SK-N-SH (cell line): ENCODE measurements around the gene ZBTB7B. TPM values are rescaled to one million over a fixed set of nuclear protein-coding genes. Genes with fewer than 3 reads are reported as not detected.

ENCODE experiments used
- CTCF ChIA-PET: fragments of 300-600, 350-600 bp; formaldehyde crosslinking; extraction: SDS; loops from one replicate; lab custom pipeline; 2021; lab: Yijun Ruan, JAX
- POLR2A ChIA-PET: fragments of 350-600 bp; sonication (Branson Sonifier 250); formaldehyde crosslinking; extraction: SDS; loops from one replicate; lab custom pipeline; 2020; ENCODE audit warnings: antibody characterized with exemption, inconsistent platforms; lab: Yijun Ruan, JAX
- DNase-seq: peaks from one replicate; pipeline ENCODE4 v3.0.0; 2012
- H2AFZ ChIP-seq: fragments of 200-600 bp; sonication (generic); 2 replicates; pipeline ENCODE4 v1.8.1; 2016; ENCODE audit warnings: antibody characterized with exemption, mild to moderate bottlenecking, low read depth
- H3F3A ChIP-seq: fragments of 200-600 bp; sonication (generic); replicated peaks from 2 replicates; pipeline ENCODE3; 2016; ENCODE audit warnings: antibody characterized with exemption, mild to moderate bottlenecking; ENCODE audit not compliant: insufficient read depth
- H3K27ac ChIP-seq, 2 experiments: fragments of 200-500 bp in 1 of 2; fragments of 200-600 bp in 1 of 2; sonication (Bioruptor generic) in 1 of 2; sonication (generic), shearing (Covaris generic) in 1 of 2; 2 replicates each; pipeline versions ENCODE4 v1.5.1 to v1.6.1; 2014 to 2016; ENCODE audit warnings: low read depth in 2 of 2, inconsistent platforms in 1 of 2, low read length in 1 of 2, mild to moderate bottlenecking in 1 of 2, mixed read lengths in 1 of 2
- H3K27me3 ChIP-seq: fragments of 200-600 bp; sonication (generic), shearing (Covaris generic); 2 replicates; pipeline ENCODE4 v1.6.1; 2016; ENCODE audit warnings: mixed run types; ENCODE audit not compliant: insufficient read depth
- H3K36me3 ChIP-seq, 2 experiments: fragments of 200-500 bp in 1 of 2; fragments of 200-600 bp in 1 of 2; sonication (Bioruptor generic) in 1 of 2; sonication (generic) in 1 of 2; replicated peaks in 1 of 2; 2 replicates each; pipeline versions ENCODE3 to v1.5.1; 2014 to 2016; ENCODE audit warnings: low read length in 1 of 2, mild to moderate bottlenecking in 1 of 2; ENCODE audit not compliant: insufficient read depth in 2 of 2, control insufficient read depth in 1 of 2
- H3K4me1 ChIP-seq, 2 experiments: fragments of 200-500 bp in 1 of 2; fragments of 200-600 bp in 1 of 2; sonication (Bioruptor generic) in 1 of 2; sonication (generic), shearing (Covaris generic) in 1 of 2; 2 replicates each; pipeline versions ENCODE4 v1.5.1 to v1.6.1; 2014 to 2016; ENCODE audit warnings: low read depth in 1 of 2, low read length in 1 of 2, mixed run types in 1 of 2; ENCODE audit not compliant: insufficient read depth in 2 of 2, control insufficient read depth in 1 of 2
- H3K4me2 ChIP-seq: fragments of 200-600 bp; sonication (generic), shearing (Covaris generic); 2 replicates; pipeline ENCODE4 v1.6.1; 2017; ENCODE audit warnings: mixed run types
- H3K4me3 ChIP-seq, 2 experiments: fragments of 200-500 bp in 1 of 2; fragments of 200-600 bp in 1 of 2; sonication (Bioruptor generic) in 1 of 2; sonication (generic), shearing (Covaris generic) in 1 of 2; 2 replicates each; pipeline versions ENCODE4 v1.5.1 to v1.8.1; 2014 to 2016; ENCODE audit warnings: low read depth in 2 of 2, inconsistent platforms in 1 of 2, low read length in 1 of 2, mild to moderate bottlenecking in 1 of 2, mixed read lengths in 1 of 2, moderate library complexity in 1 of 2
- H3K79me2 ChIP-seq: fragments of 200-600 bp; sonication (generic); 2 replicates; pipeline ENCODE4 v1.8.1; 2017; ENCODE audit warnings: mild to moderate bottlenecking; ENCODE audit not compliant: insufficient read depth
- H3K9ac ChIP-seq: fragments of 200-600 bp; sonication (generic); 2 replicates; pipeline ENCODE4 v1.6.1; 2017; ENCODE audit warnings: mixed run types
- H3K9me2 ChIP-seq: fragments of 200-600 bp; sonication (generic); 2 replicates; pipeline ENCODE4 v1.6.1; 2017; ENCODE audit warnings: mixed run types
- H3K9me3 ChIP-seq: fragments of 200-600 bp; sonication (generic); 2 replicates; pipeline ENCODE4 v1.6.1; 2017; ENCODE audit warnings: mixed run types, mild to moderate bottlenecking, moderate library complexity
- H4K20me1 ChIP-seq: fragments of 200-600 bp; sonication (generic); 2 replicates; pipeline ENCODE4 v1.6.1; 2017; ENCODE audit warnings: mild to moderate bottlenecking, mixed run types; ENCODE audit not compliant: insufficient read depth
- CHD2 ChIP-seq: fragments of 150-350 bp; IDR thresholded peaks from 2 replicates; pipeline ENCODE4 v1.6.1; 2018; ENCODE audit warnings: low read length; ENCODE audit not compliant: partially characterized antibody
- FOSL2 ChIP-seq: IDR thresholded peaks from 2 replicates; pipeline ENCODE4 v1.4.0; 2012; ENCODE audit warnings: low read depth, mild to moderate bottlenecking, moderate library complexity, borderline replicate concordance
- FOXM1 ChIP-seq: IDR thresholded peaks from 2 replicates; pipeline ENCODE4 v1.4.0; 2012; ENCODE audit warnings: low read depth, mild to moderate bottlenecking
- MEF2A ChIP-seq: IDR thresholded peaks from 2 replicates; pipeline ENCODE4 v1.4.0; 2012; ENCODE audit warnings: low read depth, borderline replicate concordance
- REST ChIP-seq: IDR thresholded peaks from 2 replicates; pipeline ENCODE4 v1.6.1; 2012; ENCODE audit warnings: mild to moderate bottlenecking, low read depth, low read length, moderate library complexity
- RFX5 ChIP-seq: IDR thresholded peaks from 2 replicates; pipeline ENCODE4 v1.6.1; 2012; ENCODE audit warnings: mild to moderate bottlenecking, improper control_type of control experiment, low read length
- SMC3 ChIP-seq: IDR thresholded peaks from 2 replicates; pipeline ENCODE4 v1.6.1; 2012; ENCODE audit warnings: low read depth, low read length, improper control_type of control experiment
- TCF12 ChIP-seq: IDR thresholded peaks from 2 replicates; pipeline ENCODE4 v1.4.0; 2012
- WGBS: methylation state at CpG from one replicate; pipeline ENCODE4 v1.1.6; 2017; ENCODE audit warnings: low lambda C conversion rate; 5-methylcytosine and 5-hydroxymethylcytosine counted together
- polyA plus RNA-seq, 3 experiments: library from polyadenylated mRNA; depleted of rRNA; stranded (reverse); fragments of >200 nt; gene quantifications; 2 replicates each; pipeline ENCODE4 v1.2.3, GENCODE V29; 2012
- TF ChIP-seq, protein P1 (sequence below): IDR thresholded peaks from 2 replicates; pipeline ENCODE4 v1.4.0; 2012; ENCODE audit warnings: low read depth

ZBTB7B gene
- polyA plus RNA-seq, 1 of the 3 experiments (the other 2 are of a cell fraction) = 15.7 TPM

- TF ChIP-seq REST (no peak), RFX5 (no peak), TCF12 (no peak)
- TF ChIP-seq, all 33 proteins: peak for 0
Measured at GRCh38 chr1:155009742-155010141, 7.1 kb downstream of the ZBTB7B start (continued).

GRCh38 chr1:155010211-155010918 is 7.8 kb downstream of the ZBTB7B start:
- ChIA-PET POLR2A (interaction anchor here (1.4 kb wide), 1 partner anchor 12 kb away, joined by 4 read pairs; no protein-coding TSS in a partner anchor), CTCF (interaction anchor here (0.8 to 9.3 kb wide), 7 partner anchors 10 to 164 kb away, joined by 3 to 149 read pairs (median 4); partner anchors contain the start of genes ADAM15, PYGO2 and ZBTB7B)
- H3K9ac ChIP-seq = no peak overlapping the region
- no peaks in the 10 kb centered on the region for H3K27me3 ChIP-seq
- TF ChIP-seq FOXM1 (no peak), MEF2A (no peak), FOSL2 (no peak), CHD2 (no peak), SMC3 (no peak)
- TF ChIP-seq, protein P1, sequence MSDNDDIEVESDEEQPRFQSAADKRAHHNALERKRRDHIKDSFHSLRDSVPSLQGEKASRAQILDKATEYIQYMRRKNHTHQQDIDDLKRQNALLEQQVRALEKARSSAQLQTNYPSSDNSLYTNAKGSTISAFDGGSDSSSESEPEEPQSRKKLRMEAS = no peak
- WGBS = 85% methylated on average over 11 of the region's 11 CpGs
- H3K4me1 ChIP-seq = peaks cover 0 to 14% of the 10 kb centered on the region in 2 experiments; a peak in 2 of 4 replicates
- no peak overlapping the region for H3K27ac ChIP-seq
- no peaks in the 10 kb centered on the region for H3K9me2 ChIP-seq
- no peaks in the 10 kb centered on the region for H3F3A ChIP-seq
- H3K4me3 ChIP-seq = no peak overlapping the region
- H3K36me3 ChIP-seq = peaks cover 0 to 18% of the 10 kb centered on the region in 2 experiments
- peaks cover 6% of the 10 kb centered on the region for H3K79me2 ChIP-seq
- peaks cover 3% of the 10 kb centered on the region; the same call in 1 of the 2 replicates for H4K20me1 ChIP-seq
- no peak overlapping the region for H3K4me2 ChIP-seq
- no peak for DNase-seq
- no peak overlapping the region for H2AFZ ChIP-seq
- H3K9me3 ChIP-seq = no peaks in the 10 kb centered on the region

DNA sequence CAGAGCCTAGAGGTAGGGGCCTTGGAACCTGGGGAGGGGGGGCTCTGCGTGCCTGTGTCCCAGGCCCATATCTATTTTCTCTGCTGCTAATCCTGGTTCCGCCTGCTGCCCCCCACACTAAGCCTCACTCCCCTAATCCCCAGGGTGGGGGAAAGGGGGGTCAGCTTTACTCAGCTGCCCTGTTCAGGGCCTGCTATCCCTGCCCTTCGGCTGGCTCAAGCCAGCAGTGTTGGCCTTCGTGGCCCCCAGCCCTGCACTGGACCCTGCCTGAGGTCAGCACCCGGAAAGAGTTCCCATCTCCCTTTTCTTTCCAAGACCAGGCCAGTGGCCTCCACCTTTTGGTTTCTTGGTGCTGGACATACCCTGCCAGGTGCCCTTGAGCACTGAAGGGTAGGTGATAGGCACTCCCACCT is 8.4 kb downstream of the ZBTB7B start:
- no peak for DNase-seq
- Histone ChIP-seq H3K79me2 (peaks cover 5% of the 10 kb centered on the region), H3K9me3 (no peaks in the 10 kb centered on the region), H3K27ac (no peak overlapping the region), H4K20me1 (peaks cover 3% of the 10 kb centered on the region; the same call in 1 of the 2 replicates), H3F3A (no peaks in the 10 kb centered on the region), H3K4me2 (no peak overlapping the region), H3K4me3 (no peak overlapping the region), H3K36me3 (peaks cover 0 to 17% of the 10 kb centered on the region in 2 experiments), H2AFZ (no peak overlapping the region), H3K4me1 (peaks cover 0 to 12% of the 10 kb centered on the region in 2 experiments; a peak in 1 of 4 replicates), H3K9me2 (no peaks in the 10 kb centered on the region), H3K27me3 (no peaks in the 10 kb centered on the region), H3K9ac (no peak overlapping the region)
- POLR2A ChIA-PET = interaction anchor here (1.4 kb wide), 1 partner anchor 11 kb away, joined by 4 read pairs; no protein-coding TSS in a partner anchor
- TF ChIP-seq SMC3 = no peak
- TF ChIP-seq FOSL2 = no peak
- CTCF ChIA-PET = interaction anchor here (0.8 to 9.3 kb wide), 6 partner anchors 10 to 163 kb away, joined by 3 to 149 read pairs (median 4); partner anchors contain the start of genes ADAM15, PYGO2 and ZBTB7B
- 100% methylated on average over 4 of the region's 5 CpGs for WGBS
